ENCODE measurements around the gene SHC4. TPM values are rescaled to one million over a fixed set of nuclear protein-coding genes. Genes with fewer than 3 reads are reported as not detected.

The SHC4 gene
- total RNA-seq, 1 experiment from 2014 or later = 0.59 TPM

DNA sequence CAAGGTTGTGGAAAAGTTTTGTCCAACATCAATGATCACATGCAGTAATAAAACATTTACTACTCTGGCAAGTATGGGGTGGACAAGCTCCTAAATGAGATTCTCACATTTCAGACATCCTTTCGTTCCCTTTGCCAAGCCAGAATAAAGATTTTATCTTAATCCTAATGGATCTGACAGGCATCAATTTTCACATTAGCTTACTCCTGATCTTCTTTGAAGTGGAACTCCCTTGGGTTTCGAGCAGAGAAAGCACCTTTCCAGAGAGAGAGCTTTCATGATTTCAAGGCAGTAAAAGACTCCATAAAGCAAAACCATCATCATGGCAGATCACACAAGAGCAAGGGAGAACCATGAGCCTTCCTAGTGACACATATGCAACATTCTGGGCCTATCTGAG is 113.1 kb downstream of the SHC4 start:
- no peak for DNase-seq (ENCODE audit: low spot score)

DNA sequence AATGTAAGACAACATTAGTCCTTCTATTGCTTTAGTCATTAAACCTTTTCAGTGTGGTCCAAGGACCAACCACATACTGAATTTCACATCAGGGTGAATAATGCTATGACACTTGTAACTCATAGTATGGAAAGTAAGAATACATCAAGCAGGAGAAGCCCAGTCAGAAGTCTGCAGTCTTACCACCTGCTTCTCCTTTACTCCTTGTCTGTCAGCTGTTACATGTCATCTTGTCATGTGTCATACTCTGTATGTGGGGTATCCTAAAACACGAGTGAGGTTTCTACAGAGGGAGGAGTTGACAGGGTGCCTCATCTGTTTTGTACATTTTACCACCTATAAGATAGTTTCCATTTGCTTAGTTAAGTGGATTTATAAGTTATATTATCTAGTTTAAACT is 118.6 kb downstream of the SHC4 start:
- no peak for DNase-seq (ENCODE audit: low spot score)

GRCh38 chr15:48842501-48842900 is 121.2 kb downstream of the SHC4 start:
- no peak for DNase-seq (ENCODE audit: low spot score)

DNA sequence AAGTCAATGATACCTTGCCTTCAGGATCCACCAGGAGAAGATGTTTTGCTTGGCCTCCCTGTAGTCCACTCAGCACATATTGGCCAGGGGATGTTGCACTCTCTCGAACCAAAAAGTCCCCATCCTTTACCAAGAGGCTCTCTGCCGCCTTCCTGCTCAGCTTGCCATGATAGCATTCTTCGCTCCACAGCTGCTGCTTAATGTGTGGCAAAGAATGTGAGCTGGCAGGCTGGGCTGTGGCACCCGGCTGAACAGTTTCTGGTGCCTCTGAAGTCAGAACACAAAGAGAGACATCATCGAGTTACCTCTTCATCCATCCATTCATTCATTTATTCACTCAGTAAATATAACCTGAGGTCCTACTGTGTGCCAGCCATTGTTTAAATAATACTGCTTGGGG is 129.0 kb downstream of the SHC4 start:
- no peak for DNase-seq (ENCODE audit: low spot score)

DNA sequence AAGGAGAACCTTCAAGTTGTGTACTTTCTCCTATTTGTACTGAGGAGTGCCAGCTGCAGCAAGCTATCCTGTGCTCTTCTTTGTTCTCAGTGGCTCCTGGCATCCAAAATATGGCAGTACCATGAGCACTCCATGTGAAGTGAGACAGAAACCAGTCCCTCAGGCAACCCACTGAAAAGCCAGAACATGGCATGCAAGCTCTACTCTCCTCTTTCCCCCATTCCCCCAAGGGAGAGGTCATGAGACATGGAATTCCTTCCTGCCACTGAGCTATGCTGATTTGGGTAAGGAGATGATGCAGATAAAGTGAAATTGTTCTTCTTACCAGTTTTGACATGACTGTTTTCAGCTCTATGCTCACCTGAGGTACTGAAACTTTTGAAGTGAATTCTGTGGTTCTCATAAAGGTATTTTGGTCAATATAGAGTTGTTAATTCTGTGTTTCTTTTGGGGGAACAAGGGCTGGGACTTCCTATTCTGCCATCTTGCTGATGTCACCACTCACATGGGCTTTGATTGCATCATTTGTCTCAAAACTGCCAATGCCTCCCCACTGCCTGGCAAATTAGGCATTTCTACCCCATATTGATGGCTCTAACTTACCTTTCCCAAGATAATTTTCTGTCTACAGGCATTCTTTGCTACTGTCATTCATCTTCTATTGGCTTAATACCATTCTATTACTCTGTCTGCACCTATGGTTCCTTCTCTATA is 130.0 kb downstream of the SHC4 start:
- no peak for DNase-seq (ENCODE audit: low spot score)

GRCh38 chr15:48832648-48833047 is 131.1 kb downstream of the SHC4 start:
- DNase-seq (ENCODE audit: low spot score) = no peak

- no peak for DNase-seq (ENCODE audit: low spot score)
Observed at GRCh38 chr15:48828906-48829305, 134.8 kb downstream of the SHC4 start.

- no peak for DNase-seq (ENCODE audit: low spot score)
Observed at GRCh38 chr15:48828471-48828870, 135.2 kb downstream of the SHC4 start.

- DNase-seq (ENCODE audit: low spot score) = no peak
Observed at GRCh38 chr15:48825075-48825474, 138.6 kb downstream of the SHC4 start.

DNA sequence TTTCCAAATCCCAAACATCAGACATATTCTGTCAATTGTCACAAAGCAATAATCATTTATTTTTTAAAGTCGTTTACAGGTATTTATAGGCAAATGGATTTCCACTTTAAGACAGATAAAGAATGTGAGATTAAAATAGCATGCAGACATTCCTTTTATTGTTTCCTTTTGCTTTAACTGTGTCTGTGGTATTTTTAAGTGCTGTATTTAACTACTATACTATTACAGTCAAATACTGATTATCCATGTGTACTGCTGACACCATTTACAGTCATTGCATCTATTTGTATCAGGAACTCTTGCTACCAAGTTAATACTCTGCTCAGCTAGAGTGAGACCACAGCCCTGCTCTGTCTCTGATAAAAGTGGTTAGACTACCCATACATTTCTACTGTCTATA is 140.0 kb downstream of the SHC4 start:
- DNase-seq (ENCODE audit: low spot score) = no peak

GRCh38 chr15:48823237-48823636 is 140.5 kb downstream of the SHC4 start:
- DNase-seq (ENCODE audit: low spot score) = no peak

- DNase-seq (ENCODE audit: low spot score) = no peak
Observed at GRCh38 chr15:48814286-48814685, 149.4 kb downstream of the SHC4 start.

- no peak for DNase-seq (ENCODE audit: low spot score)
Observed at GRCh38 chr15:48811325-48811958, 152.3 kb downstream of the SHC4 start.

GRCh38 chr15:48810414-48811324 is 153.1 kb downstream of the SHC4 start, which contains the start of gene CEP152:
Gene CEP152, minus strand, starts transcription at chr15:48811069. Its CDS starts 5,420 bp downstream, at chr15:48805649.
- peak; percentile 99 for DNase-seq (ENCODE audit: low spot score)

DNA sequence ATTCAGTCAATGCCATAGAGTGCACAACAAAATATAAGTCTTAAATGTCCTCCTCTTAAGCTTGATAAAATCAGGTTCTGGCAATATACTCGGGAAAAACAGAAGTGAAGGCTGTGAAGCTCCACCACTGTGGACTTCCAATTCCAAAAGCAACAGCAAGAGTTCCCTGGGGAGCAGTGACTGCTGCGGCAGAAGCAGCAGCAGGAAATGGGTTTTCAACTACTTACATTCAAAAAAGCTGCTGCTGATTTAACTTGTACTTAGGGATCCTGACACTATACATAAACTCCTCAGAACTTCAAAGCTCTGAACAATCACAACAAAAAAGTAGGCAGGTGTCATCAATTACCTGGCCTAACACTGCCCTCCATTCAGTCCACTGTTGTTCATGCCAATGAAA is 157.6 kb downstream of the SHC4 start:
- DNase-seq (ENCODE audit: low spot score) = no peak

GRCh38 chr15:48805591-48805990 is 158.1 kb downstream of the SHC4 start:
- DNase-seq (ENCODE audit: low spot score) = no peak

- DNase-seq (ENCODE audit: low spot score) = no peak
Observed at GRCh38 chr15:48803877-48804276, 159.8 kb downstream of the SHC4 start.

GRCh38 chr15:48802867-48803266 is 160.9 kb downstream of the SHC4 start:
- DNase-seq (ENCODE audit: low spot score) = peak; percentile 67

- DNase-seq (ENCODE audit: low spot score) = no peak
Observed at GRCh38 chr15:48802257-48802656, 161.5 kb downstream of the SHC4 start.

- DNase-seq (ENCODE audit: low spot score) = no peak
Observed at GRCh38 chr15:48800811-48801455, 162.8 kb downstream of the SHC4 start.

GRCh38 chr15:48800245-48800644 is 163.5 kb downstream of the SHC4 start:
- DNase-seq (ENCODE audit: low spot score) = no peak

GRCh38 chr15:48798319-48798718 is 165.4 kb downstream of the SHC4 start:
- no peak for DNase-seq (ENCODE audit: low spot score)

All from A172 (cell line).